ENCODE data around the gene SPACA4.

The SPACA4 gene

GRCh38 chr19:48656840-48657474 is 50.4 kb downstream of the SPACA4 start:
- no peak for ATAC-seq
